Esophagus muscularis mucosa (tissue), 4 donors: ENCODE data around the gene CCNYL1. TPM values are rescaled to one million over a fixed set of nuclear protein-coding genes. Genes with fewer than 3 reads are reported as not detected.
"Not testable (repeated sequence)": the region's sequence is repeated elsewhere in the genome, so short reads cannot be mapped to it uniquely, and the experiment has no call there.

Experiments
- DNase-seq: peaks from one replicate; pipeline ENCODE4 v3.0.0-alpha.2; 2017; ENCODE audit errors: extremely low spot score
- H3K27ac ChIP-seq, 4 donors: fragments of 200-600 bp; sonication (generic); replicated peaks in 1 of 4; 1 replicate in 3 of 4; 2 replicates in 1 of 4; pipeline ENCODE4 v1.5.1; 2016 to 2019; ENCODE audit warnings: mild to moderate bottlenecking in 1 of 4
- H3K27me3 ChIP-seq, 4 donors: fragments of 200-600 bp; sonication (generic); one replicate each; pipeline versions ENCODE4 v1.5.1 to v1.6.0; 2016 to 2019
- H3K36me3 ChIP-seq, 4 donors: fragments of 200-600 bp; sonication (generic); one replicate each; pipeline ENCODE4 v1.5.1; 2016 to 2019
- H3K4me1 ChIP-seq, 4 donors: fragments of 200-600 bp; sonication (generic); one replicate each; pipeline ENCODE4 v1.5.1; 2016 to 2019
- H3K4me3 ChIP-seq, 4 donors: fragments of 200-600 bp; sonication (generic); 1 replicate in 2 of 4; 2 replicates in 2 of 4; pipeline ENCODE4 v1.5.1; 2016 to 2019; ENCODE audit warnings: mild to moderate bottlenecking in 4 of 4, moderate library complexity in 1 of 4
- H3K9me3 ChIP-seq, 4 donors: fragments of 200-600 bp; sonication (generic); 1 replicate in 3 of 4; 2 replicates in 1 of 4; pipeline ENCODE4 v1.5.1; 2016 to 2019
- CTCF ChIP-seq, 3 experiments: fragments of 200-600 bp in 2 of 3; fragments of 450-650 bp in 1 of 3; sonication (generic) in 2 of 3; IDR thresholded peaks; one replicate each; pipeline ENCODE4 v1.5.1; 2017 to 2019; ENCODE audit warnings: antibody characterized with exemption in 3 of 3, mild to moderate bottlenecking in 2 of 3, moderate library complexity in 1 of 3
- EP300 ChIP-seq: sonication (generic); formaldehyde crosslinking; IDR thresholded peaks from one replicate; pipeline ENCODE4 v1.6.1; 2017; ENCODE audit warnings: antibody characterized with exemption
- POLR2A ChIP-seq: fragments of 450-650 bp; IDR thresholded peaks from one replicate; pipeline ENCODE4 v1.6.1; 2017; ENCODE audit warnings: antibody characterized with exemption, moderate library complexity, mild to moderate bottlenecking, low read depth
- POLR2AphosphoS5 ChIP-seq, 2 donors: sonication (generic); formaldehyde crosslinking; IDR thresholded peaks; one replicate each; pipeline ENCODE4 v1.6.1; 2017; ENCODE audit warnings: antibody characterized with exemption in 2 of 2
- WGBS: methylation state at CpG from one replicate; pipeline ENCODE4 v1.1.5; 2018; 5-methylcytosine and 5-hydroxymethylcytosine counted together
- intact Hi-C: fragments of 100-400 bp; cut with DNase I; formaldehyde crosslinking; loops from one replicate; pipeline ENCODE4 v1.15.1; 2023
- total RNA-seq, 4 donors: library from RNA; depleted of rRNA; stranded (reverse); fragments of >200 nt; gene quantifications; one replicate each; pipeline versions ENCODE4 v1.1.0 to v1.2.1, GENCODE V29; 2016

Gene CCNYL1
- total RNA-seq, 4 donors from 2014 or later, result 13.5 to 17.4 (median 16.2) TPM

- H3K4me1 ChIP-seq, result peaks cover 9 to 31% (median 30%) of the 10 kb centered on the region in 4 donors
- DNase-seq, result no peak
- WGBS, result under 1% methylated on average over 21 of the region's 67 CpGs
- peak overlapping the region; percentile 80 to 98 (median 90) for H3K4me3 ChIP-seq
- H3K27ac ChIP-seq, result peak overlapping the region; percentile 91 to 97 (median 94)
- peak; percentile 27 to 35 for TF ChIP-seq POLR2AphosphoS5 (IDR thresholded peaks at IDR 0.05)
- TF ChIP-seq POLR2A, result no peak
- no peaks in the 10 kb centered on the region for H3K36me3 ChIP-seq
- intact Hi-C loops, result loop anchor here (2.0 to 5.0 kb wide), 3 partner anchors 57 to 185 kb away; partner anchors contain the start of genes CREB1, FZD5 and METTL21A
- H3K27me3 ChIP-seq, result no peaks in the 10 kb centered on the region
- no peaks in the 10 kb centered on the region for H3K9me3 ChIP-seq
Observed at GRCh38 chr2:207711750-207712530, 500 bp downstream of the CCNYL1 start.

GRCh38 chr2:207716056-207716455 lies 4.6 kb downstream of the CCNYL1 start:
- 88% methylated on average over 5 of the region's 5 CpGs for WGBS
- no peak for DNase-seq
- Histone ChIP-seq H3K9me3 (no peaks in the 10 kb centered on the region), H3K36me3 (peaks cover 0 to 4% (median 0%) of the 10 kb centered on the region in 4 donors), H3K4me1 (peaks cover 9 to 31% (median 23%) of the 10 kb centered on the region in 4 donors), H3K4me3 (no peak overlapping the region), H3K27ac (no peak overlapping the region), H3K27me3 (no peaks in the 10 kb centered on the region)
- intact Hi-C loops, result no loop called here
- TF ChIP-seq POLR2A (no peak), POLR2AphosphoS5 (IDR thresholded peaks at IDR 0.05) (no peak), EP300 (no peak), CTCF (IDR thresholded peaks at IDR 0.05) (no peak)

- intact Hi-C loops, result no loop called here
- Histone ChIP-seq H3K9me3 (no peaks in the 10 kb centered on the region), H3K36me3 (peaks cover 0 to 4% (median 0%) of the 10 kb centered on the region in 4 donors), H3K27ac (no peak overlapping the region), H3K4me3 (no peak overlapping the region), H3K4me1 (peaks cover 0 to 16% (median 9%) of the 10 kb centered on the region in 4 donors), H3K27me3 (no peaks in the 10 kb centered on the region)
- WGBS, result 65% methylated on average over 3 of the region's 3 CpGs
- DNase-seq, result no peak
- TF ChIP-seq CTCF (IDR thresholded peaks at IDR 0.05), result no peak
Observed at GRCh38 chr2:207718521-207718920, 7.1 kb downstream of the CCNYL1 start.

- no peak for TF ChIP-seq POLR2A
- TF ChIP-seq POLR2AphosphoS5 (IDR thresholded peaks at IDR 0.05), result no peak
- TF ChIP-seq CTCF (IDR thresholded peaks at IDR 0.05), result no peak
- TF ChIP-seq EP300, result no peak
- Histone ChIP-seq H3K27me3 (no peaks in the 10 kb centered on the region), H3K36me3 (peaks cover 0 to 4% (median 0%) of the 10 kb centered on the region in 4 donors), H3K4me3 (no peak overlapping the region), H3K4me1 (peaks cover 0 to 11% (median 5%) of the 10 kb centered on the region in 4 donors), H3K9me3 (no peaks in the 10 kb centered on the region), H3K27ac (no peak overlapping the region)
- WGBS, result 95% methylated on average over 1 of the region's 1 CpG
- intact Hi-C loops, result no loop called here
- DNase-seq, result no peak
Observed at GRCh38 chr2:207719008-207719407, 7.6 kb downstream of the CCNYL1 start.

- 100% methylated on average over 2 of the region's 2 CpGs for whole genome bisulfite sequencing
- DNase-seq, intact Hi-C loops, H3K36me3 ChIP-seq, H3K27ac ChIP-seq, H3K27me3 ChIP-seq, H3K4me3 ChIP-seq, H3K9me3 ChIP-seq: not testable (repeated sequence)
- peaks cover 0 to 12% (median 3%) of the 10 kb centered on the region in 4 donors for H3K4me1 ChIP-seq
Observed at GRCh38 chr2:207719655-207720054, 8.2 kb downstream of the CCNYL1 start.
